ENCODE results near the gene PRR11. TPM values are rescaled to one million over a fixed set of nuclear protein-coding genes. Genes with fewer than 3 reads are reported as not detected.
A peak's percentile ranks its signal among the peaks of the same experiment; 100 is the strongest.

The PRR11 gene
- total and polyA plus RNA-seq, 2 of the 8 experiments (the other 6 are each of a cell fraction or from before 2014, with no cell fraction given) = 32.7 to 83.0 TPM

DNA sequence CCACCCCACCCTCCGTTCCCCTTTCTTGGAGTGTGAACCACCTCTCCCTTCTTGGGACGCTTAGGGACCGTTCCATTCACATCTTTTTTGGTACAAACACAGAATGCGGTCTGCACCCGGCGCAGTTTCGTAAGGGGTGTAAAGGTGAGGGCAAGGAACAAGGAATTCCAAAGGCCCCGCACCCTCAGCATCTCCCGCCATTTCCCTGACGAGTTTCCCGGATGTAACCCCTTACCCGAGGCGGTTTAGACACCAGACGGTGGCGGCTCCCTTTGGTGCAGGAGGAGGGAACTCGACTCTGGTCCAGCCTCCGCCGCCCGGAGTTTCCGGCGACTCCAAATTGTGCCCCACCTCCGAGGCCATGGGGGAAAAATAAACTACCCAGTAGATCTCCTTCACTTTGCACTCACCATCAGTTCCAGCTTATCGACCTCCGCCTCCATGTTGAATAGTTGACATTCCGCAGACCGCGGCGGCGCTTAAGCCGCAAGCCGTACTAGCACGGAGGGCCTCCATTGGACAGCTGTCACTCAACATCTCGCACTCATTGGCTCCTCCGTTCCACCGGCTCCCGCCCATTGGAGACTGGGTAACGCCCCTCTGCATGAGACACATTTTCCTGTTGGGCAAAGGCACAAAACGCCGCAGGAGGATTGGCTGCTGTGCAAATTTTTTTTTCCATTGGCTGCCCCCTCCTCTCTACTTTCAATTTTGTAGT lies 666 bp upstream of the PRR11 start, which contains the start of gene SKA2 (continued):
- TF ChIP-seq, protein P1, sequence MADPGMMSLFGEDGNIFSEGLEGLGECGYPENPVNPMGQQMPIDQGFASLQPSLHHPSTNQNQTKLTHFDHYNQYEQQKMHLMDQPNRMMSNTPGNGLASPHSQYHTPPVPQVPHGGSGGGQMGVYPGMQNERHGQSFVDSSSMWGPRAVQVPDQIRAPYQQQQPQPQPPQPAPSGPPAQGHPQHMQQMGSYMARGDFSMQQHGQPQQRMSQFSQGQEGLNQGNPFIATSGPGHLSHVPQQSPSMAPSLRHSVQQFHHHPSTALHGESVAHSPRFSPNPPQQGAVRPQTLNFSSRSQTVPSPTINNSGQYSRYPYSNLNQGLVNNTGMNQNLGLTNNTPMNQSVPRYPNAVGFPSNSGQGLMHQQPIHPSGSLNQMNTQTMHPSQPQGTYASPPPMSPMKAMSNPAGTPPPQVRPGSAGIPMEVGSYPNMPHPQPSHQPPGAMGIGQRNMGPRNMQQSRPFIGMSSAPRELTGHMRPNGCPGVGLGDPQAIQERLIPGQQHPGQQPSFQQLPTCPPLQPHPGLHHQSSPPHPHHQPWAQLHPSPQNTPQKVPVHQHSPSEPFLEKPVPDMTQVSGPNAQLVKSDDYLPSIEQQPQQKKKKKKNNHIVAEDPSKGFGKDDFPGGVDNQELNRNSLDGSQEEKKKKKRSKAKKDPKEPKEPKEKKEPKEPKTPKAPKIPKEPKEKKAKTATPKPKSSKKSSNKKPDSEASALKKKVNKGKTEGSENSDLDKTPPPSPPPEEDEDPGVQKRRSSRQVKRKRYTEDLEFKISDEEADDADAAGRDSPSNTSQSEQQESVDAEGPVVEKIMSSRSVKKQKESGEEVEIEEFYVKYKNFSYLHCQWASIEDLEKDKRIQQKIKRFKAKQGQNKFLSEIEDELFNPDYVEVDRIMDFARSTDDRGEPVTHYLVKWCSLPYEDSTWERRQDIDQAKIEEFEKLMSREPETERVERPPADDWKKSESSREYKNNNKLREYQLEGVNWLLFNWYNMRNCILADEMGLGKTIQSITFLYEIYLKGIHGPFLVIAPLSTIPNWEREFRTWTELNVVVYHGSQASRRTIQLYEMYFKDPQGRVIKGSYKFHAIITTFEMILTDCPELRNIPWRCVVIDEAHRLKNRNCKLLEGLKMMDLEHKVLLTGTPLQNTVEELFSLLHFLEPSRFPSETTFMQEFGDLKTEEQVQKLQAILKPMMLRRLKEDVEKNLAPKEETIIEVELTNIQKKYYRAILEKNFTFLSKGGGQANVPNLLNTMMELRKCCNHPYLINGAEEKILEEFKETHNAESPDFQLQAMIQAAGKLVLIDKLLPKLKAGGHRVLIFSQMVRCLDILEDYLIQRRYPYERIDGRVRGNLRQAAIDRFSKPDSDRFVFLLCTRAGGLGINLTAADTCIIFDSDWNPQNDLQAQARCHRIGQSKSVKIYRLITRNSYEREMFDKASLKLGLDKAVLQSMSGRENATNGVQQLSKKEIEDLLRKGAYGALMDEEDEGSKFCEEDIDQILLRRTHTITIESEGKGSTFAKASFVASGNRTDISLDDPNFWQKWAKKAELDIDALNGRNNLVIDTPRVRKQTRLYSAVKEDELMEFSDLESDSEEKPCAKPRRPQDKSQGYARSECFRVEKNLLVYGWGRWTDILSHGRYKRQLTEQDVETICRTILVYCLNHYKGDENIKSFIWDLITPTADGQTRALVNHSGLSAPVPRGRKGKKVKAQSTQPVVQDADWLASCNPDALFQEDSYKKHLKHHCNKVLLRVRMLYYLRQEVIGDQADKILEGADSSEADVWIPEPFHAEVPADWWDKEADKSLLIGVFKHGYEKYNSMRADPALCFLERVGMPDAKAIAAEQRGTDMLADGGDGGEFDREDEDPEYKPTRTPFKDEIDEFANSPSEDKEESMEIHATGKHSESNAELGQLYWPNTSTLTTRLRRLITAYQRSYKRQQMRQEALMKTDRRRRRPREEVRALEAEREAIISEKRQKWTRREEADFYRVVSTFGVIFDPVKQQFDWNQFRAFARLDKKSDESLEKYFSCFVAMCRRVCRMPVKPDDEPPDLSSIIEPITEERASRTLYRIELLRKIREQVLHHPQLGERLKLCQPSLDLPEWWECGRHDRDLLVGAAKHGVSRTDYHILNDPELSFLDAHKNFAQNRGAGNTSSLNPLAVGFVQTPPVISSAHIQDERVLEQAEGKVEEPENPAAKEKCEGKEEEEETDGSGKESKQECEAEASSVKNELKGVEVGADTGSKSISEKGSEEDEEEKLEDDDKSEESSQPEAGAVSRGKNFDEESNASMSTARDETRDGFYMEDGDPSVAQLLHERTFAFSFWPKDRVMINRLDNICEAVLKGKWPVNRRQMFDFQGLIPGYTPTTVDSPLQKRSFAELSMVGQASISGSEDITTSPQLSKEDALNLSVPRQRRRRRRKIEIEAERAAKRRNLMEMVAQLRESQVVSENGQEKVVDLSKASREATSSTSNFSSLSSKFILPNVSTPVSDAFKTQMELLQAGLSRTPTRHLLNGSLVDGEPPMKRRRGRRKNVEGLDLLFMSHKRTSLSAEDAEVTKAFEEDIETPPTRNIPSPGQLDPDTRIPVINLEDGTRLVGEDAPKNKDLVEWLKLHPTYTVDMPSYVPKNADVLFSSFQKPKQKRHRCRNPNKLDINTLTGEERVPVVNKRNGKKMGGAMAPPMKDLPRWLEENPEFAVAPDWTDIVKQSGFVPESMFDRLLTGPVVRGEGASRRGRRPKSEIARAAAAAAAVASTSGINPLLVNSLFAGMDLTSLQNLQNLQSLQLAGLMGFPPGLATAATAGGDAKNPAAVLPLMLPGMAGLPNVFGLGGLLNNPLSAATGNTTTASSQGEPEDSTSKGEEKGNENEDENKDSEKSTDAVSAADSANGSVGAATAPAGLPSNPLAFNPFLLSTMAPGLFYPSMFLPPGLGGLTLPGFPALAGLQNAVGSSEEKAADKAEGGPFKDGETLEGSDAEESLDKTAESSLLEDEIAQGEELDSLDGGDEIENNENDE (IDR thresholded peaks at IDR 0.05; ENCODE audit: insufficient replicate concordance, low read length) = no peak
- TF ChIP-seq, protein P2, sequence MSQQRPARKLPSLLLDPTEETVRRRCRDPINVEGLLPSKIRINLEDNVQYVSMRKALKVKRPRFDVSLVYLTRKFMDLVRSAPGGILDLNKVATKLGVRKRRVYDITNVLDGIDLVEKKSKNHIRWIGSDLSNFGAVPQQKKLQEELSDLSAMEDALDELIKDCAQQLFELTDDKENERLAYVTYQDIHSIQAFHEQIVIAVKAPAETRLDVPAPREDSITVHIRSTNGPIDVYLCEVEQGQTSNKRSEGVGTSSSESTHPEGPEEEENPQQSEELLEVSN (IDR thresholded peaks at IDR 0.05) = peak; percentile 52
- peak; percentile 91 for TF ChIP-seq TBP (IDR thresholded peaks at IDR 0.05; ENCODE audit: low read depth, low read length)
- TF ChIP-seq SP4 (IDR thresholded peaks at IDR 0.05; ENCODE audit: low read length) = peak; percentile 92; the same call in 1 of the 2 replicates
- no peak for TF ChIP-seq CTBP2 (IDR thresholded peaks at IDR 0.05; ENCODE audit: borderline replicate concordance, insufficient read depth, insufficient read length, low read length)
- TF ChIP-seq EP300 (IDR thresholded peaks at IDR 0.05; ENCODE audit: borderline replicate concordance in 1 of 2, low read depth in 2 of 2, low read length in 2 of 2) = no peak
- peak; percentile 87 for TF ChIP-seq PHF8 (conservative IDR thresholded peaks at IDR 0.05; ENCODE audit: low read depth, low read length)
- peak; percentile 64 for TF ChIP-seq POLR2AphosphoS5 (IDR thresholded peaks at IDR 0.05; ENCODE audit: low read depth, low read length)
- peak; percentile 77 for TF ChIP-seq TAF7 (optimal IDR thresholded peaks at IDR 0.05; ENCODE audit: borderline replicate concordance, low read depth, low read length)
- TF ChIP-seq POLR2A (IDR thresholded peaks at IDR 0.05; ENCODE audit: control extremely low read depth in 1 of 2, low read depth in 2 of 2, low read length in 2 of 2) = peak; percentile 81 to 88

All from H1 (cell line).